Subcutaneous abdominal adipose tissue (tissue), 5 donors: ENCODE results near the gene DCUN1D1.
A peak's percentile ranks its signal among the peaks of the same experiment; 100 is the strongest.

Experiments used
- H3K27ac ChIP-seq: one replicate; pipeline ENCODE4 v1.7.0; 2013; ENCODE audit warnings: low read depth, mild to moderate bottlenecking, inconsistent platforms, low read length, moderate library complexity
- H3K27me3 ChIP-seq, 5 donors: one replicate each; pipeline ENCODE4 v1.7.0; 2013; ENCODE audit warnings: low read length in 5 of 5, inconsistent platforms in 1 of 5; ENCODE audit not compliant: control insufficient read depth in 5 of 5, insufficient read depth in 4 of 5
- H3K36me3 ChIP-seq, 5 donors: one replicate each; pipeline ENCODE4 v1.7.0; 2013; ENCODE audit warnings: low read length in 5 of 5; ENCODE audit not compliant: control insufficient read depth in 5 of 5, insufficient read depth in 5 of 5
- H3K4me1 ChIP-seq, 5 donors: one replicate each; pipeline ENCODE4 v1.7.0; 2013; ENCODE audit warnings: low read length in 5 of 5, mild to moderate bottlenecking in 3 of 5, moderate library complexity in 1 of 5; ENCODE audit not compliant: control insufficient read depth in 5 of 5, insufficient read depth in 5 of 5
- H3K4me3 ChIP-seq, 5 donors: one replicate each; pipeline ENCODE4 v1.7.0; 2013; ENCODE audit warnings: low read length in 5 of 5, low read depth in 1 of 5
- H3K9ac ChIP-seq, 5 donors: one replicate each; pipeline ENCODE4 v1.7.0; 2013; ENCODE audit warnings: low read length in 5 of 5, mild to moderate bottlenecking in 4 of 5, moderate library complexity in 3 of 5
- H3K9me3 ChIP-seq, 5 donors: one replicate each; pipeline ENCODE4 v1.7.0; 2013; ENCODE audit warnings: low read length in 5 of 5; ENCODE audit not compliant: control insufficient read depth in 5 of 5
- donor health status: healthy.
- donor health status: healthy.
- donor health status: healthy.
- donor health status: healthy.
- donor health status: healthy.

Gene DCUN1D1

DNA sequence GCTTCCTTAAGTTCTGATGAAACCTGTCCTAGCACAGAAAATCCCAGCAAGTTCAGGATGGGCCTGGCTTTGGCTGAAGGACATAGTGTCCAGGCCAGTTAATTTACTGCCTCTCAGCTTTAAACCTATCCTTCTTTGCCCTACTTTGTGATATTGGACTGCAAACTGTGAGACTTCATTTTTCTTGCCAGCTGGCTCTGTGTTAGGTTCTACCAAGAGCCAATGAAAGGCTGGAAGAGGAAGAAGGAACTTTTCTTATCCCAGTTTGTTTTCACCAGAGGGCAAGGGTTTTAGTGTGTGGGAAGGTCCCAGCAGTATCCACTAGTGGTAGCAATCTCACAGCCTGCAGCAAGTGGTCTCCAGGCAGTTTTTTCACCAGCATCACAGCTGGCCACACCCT, 18.2 kb downstream of the DCUN1D1 start:
- H3K9me3 ChIP-seq, result no peaks in the 10 kb centered on the region
- H3K27ac ChIP-seq, result peak overlapping the region; percentile 59
- H3K4me3 ChIP-seq, result no peak overlapping the region
- peaks cover 3 to 34% (median 30%) of the 10 kb centered on the region in 5 donors for H3K4me1 ChIP-seq
- no peaks in the 10 kb centered on the region for H3K27me3 ChIP-seq
- H3K9ac ChIP-seq, result peak overlapping the region in 1 of 5 donors; percentile 46
- peaks cover 0 to 5% (median 2%) of the 10 kb centered on the region in 5 donors for H3K36me3 ChIP-seq

DNA sequence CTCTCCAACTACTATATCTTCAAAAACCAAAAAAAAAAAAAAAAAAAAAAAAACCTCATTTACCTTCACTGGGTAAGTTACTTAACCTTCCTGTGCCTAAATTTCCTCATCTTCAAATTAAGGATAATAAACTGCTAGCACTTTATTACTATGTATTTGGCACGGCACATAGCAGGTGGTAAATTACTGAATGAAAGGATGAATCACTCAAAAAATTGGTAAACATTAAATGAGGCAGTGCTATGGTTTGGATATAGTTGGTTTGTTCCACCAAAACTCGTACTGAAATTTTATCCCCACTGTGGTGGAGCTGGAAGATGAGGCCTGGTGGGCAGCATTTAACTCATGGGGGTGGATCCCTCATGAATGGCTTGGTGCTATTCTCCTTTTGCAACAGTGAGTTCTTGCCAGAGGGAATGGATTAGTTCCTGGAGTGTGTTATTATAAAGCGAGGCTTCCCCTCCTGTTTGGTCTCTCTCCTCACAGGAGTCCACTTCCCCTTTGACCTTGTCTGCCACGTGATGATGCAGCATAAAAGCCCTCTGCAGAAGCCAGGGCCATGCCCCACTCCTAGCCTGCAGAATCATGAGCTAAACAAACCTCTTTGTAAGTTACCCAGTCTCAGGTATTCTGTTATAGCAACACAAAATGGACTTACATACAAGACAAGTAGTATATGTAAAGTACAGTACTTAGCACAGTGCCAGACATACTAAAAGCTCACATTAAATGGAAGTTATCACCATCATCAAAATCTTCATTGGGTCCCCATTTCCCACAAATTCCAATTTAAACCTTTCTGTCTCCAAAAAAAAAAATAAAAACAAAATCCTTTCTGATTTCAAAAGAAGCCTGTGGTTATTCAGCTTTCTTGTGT, 20.6 kb downstream of the DCUN1D1 start:
- H3K36me3 ChIP-seq, result peaks cover 2 to 10% (median 4%) of the 10 kb centered on the region in 5 donors
- H3K4me1 ChIP-seq, result peaks cover 0 to 26% (median 21%) of the 10 kb centered on the region in 5 donors
- no peaks in the 10 kb centered on the region for H3K27me3 ChIP-seq
- H3K27ac ChIP-seq, result peak overlapping the region; percentile 15
- no peak overlapping the region for H3K4me3 ChIP-seq
- H3K9ac ChIP-seq, result peak overlapping the region in 1 of 5 donors; percentile 8
- no peaks in the 10 kb centered on the region for H3K9me3 ChIP-seq

DNA sequence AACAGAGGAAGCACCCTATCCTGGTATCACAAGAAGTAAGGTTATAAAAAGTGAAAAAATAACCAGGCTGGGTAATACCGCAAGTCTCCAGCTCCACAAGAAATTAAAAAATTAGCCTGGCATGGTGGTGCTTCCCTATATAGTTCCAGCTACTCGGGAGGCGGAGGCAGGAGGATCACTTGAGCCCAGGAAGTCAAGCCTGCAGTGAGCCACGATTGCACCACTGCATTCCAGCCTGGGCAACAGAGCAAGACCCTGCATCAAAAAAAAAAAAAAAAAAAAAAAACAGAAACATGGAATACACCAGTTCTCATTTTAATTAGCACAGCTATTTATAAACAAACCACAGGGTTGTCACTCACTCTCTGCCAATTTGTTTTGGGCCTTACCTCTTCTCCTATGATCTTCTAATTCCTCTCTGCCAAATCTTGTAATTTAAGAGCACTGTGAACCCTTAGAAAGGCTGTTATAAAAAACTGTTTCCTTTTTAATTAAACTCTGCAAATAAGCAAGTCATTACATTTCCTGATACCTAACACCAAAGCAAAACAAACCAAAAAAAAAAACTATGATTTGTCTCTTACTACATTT, 22.6 kb downstream of the DCUN1D1 start:
- H3K9ac ChIP-seq, result peak overlapping the region in 1 of 5 donors; percentile 20
- H3K4me1 ChIP-seq, result peaks cover 0 to 26% (median 21%) of the 10 kb centered on the region in 5 donors
- no peak overlapping the region for H3K27ac ChIP-seq
- no peaks in the 10 kb centered on the region for H3K9me3 ChIP-seq
- H3K4me3 ChIP-seq, result no peak overlapping the region
- H3K27me3 ChIP-seq, result no peaks in the 10 kb centered on the region
- peaks cover 3 to 12% (median 4%) of the 10 kb centered on the region in 5 donors for H3K36me3 ChIP-seq

DNA sequence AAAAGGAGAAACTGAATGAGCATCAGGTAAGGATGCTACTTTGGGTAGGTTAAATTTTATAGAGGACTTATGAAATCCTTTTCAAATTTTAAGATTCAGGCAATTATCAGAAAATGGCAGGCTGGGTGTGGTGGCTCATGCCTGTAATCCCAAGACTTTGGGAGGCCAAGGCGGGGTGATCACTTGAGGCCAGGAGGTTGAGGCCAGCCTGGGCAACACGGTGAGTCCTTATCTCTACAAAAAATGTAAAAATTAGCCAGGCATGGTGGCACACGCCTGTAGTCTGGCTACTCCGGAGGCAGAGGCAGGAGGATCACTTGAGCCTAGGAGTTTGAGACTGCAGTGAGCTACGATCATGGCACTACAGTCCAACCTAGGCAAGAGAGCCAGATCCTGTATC, 23.1 kb downstream of the DCUN1D1 start:
- no peak overlapping the region for H3K27ac ChIP-seq
- H3K4me1 ChIP-seq, result peaks cover 0 to 22% (median 18%) of the 10 kb centered on the region in 5 donors
- H3K9me3 ChIP-seq, result no peaks in the 10 kb centered on the region
- no peak overlapping the region for H3K9ac ChIP-seq
- no peak overlapping the region for H3K4me3 ChIP-seq
- peaks cover 3 to 14% (median 5%) of the 10 kb centered on the region in 5 donors for H3K36me3 ChIP-seq
- H3K27me3 ChIP-seq, result no peaks in the 10 kb centered on the region

DNA sequence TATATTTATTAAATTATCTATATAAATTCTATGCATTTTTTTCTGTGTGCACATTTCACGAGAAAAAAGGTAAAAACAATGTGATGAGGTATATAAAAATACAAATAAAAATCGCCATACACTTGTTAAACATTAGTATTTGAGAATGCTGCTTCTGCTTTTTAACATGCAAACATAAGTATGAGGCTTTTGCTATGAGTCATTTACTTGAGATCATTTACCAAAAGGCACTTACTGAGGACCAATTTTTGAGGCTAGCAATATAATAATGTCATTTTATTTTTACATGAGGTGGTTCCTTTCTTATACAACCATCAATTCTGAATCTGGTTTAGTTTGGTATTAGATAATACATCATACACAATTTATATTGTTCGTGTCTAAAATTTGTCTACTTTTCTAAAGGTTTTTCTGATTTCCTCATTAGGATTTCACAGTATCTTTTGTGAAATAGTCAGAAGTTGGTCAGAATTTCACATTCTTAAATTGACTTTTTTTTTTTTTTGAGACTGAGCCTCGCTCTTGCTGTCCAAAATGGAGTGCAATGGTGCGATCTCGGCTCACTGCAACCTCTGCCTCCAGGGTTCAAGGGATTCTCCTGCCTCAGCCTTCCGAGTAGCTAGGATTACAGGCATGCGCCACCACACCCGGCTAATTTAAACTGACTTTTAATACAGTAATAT, 25.6 kb downstream of the DCUN1D1 start:
- Histone ChIP-seq H3K9ac (no peak overlapping the region), H3K4me1 (peaks cover 0 to 11% (median 8%) of the 10 kb centered on the region in 5 donors), H3K9me3 (no peaks in the 10 kb centered on the region), H3K27me3 (no peaks in the 10 kb centered on the region), H3K27ac (no peak overlapping the region), H3K36me3 (peaks cover 3 to 14% (median 7%) of the 10 kb centered on the region in 5 donors), H3K4me3 (no peak overlapping the region)

DNA sequence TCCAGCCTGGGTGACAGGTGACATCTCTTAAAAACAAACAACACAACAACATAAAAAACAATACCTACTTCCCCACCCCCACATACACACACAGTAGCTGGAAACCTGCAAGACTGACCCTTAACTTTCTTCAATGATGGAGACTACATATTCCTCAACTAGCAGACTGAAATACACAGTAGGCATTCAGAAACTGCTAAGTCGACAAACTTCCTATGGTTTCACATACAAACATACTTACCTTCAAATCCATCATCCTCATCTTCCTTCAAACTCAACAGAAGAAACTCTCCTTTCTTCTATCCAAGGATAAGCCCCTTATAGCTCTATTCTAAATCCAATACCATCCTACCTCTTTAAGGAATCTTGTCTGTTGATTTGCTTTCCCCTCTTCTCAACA, 30.6 kb downstream of the DCUN1D1 start:
- H3K36me3 ChIP-seq, result peaks cover 13 to 32% (median 25%) of the 10 kb centered on the region in 5 donors
- no peak overlapping the region for H3K27ac ChIP-seq
- H3K4me3 ChIP-seq, result no peak overlapping the region
- H3K4me1 ChIP-seq, result no peaks in the 10 kb centered on the region
- no peaks in the 10 kb centered on the region for H3K9me3 ChIP-seq
- no peak overlapping the region for H3K9ac ChIP-seq
- H3K27me3 ChIP-seq, result no peaks in the 10 kb centered on the region

DNA sequence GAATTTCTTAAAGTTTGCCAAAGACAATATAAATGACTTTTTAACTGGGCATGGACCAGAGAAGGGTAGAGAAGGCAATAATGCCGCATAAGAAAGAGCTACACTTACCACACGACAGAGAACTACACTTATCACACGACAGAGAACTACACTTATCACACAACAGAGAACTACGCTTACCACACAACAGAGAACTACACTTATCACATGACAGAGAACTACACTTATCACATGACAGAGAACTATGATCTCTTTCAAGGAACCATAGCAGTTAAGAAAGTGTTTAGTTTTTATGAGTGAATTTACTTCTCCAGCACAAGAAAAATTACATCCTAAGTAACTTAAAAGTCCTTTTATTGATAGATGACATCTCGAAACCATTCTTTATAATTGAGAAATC, 32.0 kb downstream of the DCUN1D1 start:
- Histone ChIP-seq H3K4me1 (no peaks in the 10 kb centered on the region), H3K27me3 (no peaks in the 10 kb centered on the region), H3K27ac (no peak overlapping the region), H3K9ac (no peak overlapping the region), H3K4me3 (no peak overlapping the region), H3K36me3 (peaks cover 13 to 35% (median 28%) of the 10 kb centered on the region in 5 donors), H3K9me3 (no peaks in the 10 kb centered on the region)

DNA sequence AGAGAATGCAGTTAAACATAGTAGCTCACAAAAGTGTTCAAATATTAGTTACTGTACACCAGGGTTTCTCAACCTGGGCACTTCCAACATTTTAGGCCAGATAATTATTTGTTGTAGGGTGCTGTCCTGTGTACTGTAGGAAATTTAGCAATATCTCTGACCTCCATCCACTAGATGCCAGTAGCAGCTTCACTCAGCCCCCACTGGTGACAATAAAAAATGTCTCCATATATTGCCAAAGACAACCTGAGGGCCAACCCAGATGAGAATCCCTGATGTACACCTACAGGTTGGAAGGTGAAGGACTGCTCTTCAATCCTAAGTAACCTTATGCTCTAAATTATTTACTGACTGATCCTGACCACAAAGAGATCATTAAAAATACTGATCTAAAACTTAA, 32.5 kb downstream of the DCUN1D1 start:
- no peak overlapping the region for H3K4me3 ChIP-seq
- no peak overlapping the region for H3K9ac ChIP-seq
- H3K27me3 ChIP-seq, result no peaks in the 10 kb centered on the region
- peaks cover 13 to 35% (median 28%) of the 10 kb centered on the region in 5 donors for H3K36me3 ChIP-seq
- H3K9me3 ChIP-seq, result no peaks in the 10 kb centered on the region
- H3K27ac ChIP-seq, result no peak overlapping the region
- no peaks in the 10 kb centered on the region for H3K4me1 ChIP-seq

DNA sequence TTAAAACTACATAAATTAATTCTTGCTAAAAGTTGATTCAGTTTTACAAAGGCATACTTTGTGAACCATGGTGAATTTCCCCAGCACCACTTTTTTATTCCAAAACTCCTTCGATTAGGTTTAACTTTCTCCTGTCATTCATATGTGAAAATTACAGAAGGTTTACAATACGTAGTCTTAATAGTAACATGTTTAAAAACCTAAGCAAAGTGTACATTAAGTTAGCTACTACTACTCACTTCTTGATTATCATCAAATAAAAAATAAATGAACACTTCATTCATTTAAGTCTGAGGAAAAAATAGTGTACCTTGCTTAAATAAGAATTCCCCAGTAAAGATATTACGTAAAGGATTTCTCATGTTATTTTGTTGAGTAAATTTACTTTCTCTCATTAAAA, 38.6 kb downstream of the DCUN1D1 start:
- H3K9me3 ChIP-seq, result no peaks in the 10 kb centered on the region
- no peaks in the 10 kb centered on the region for H3K27me3 ChIP-seq
- H3K9ac ChIP-seq, result no peak overlapping the region
- H3K4me3 ChIP-seq, result no peak overlapping the region
- H3K27ac ChIP-seq, result no peak overlapping the region
- peaks cover 10 to 27% (median 16%) of the 10 kb centered on the region in 5 donors for H3K36me3 ChIP-seq
- H3K4me1 ChIP-seq, result no peaks in the 10 kb centered on the region
